Mononuclear cell (primary cell): ENCODE data around the gene PNPLA5. TPM values are rescaled to one million over a fixed set of nuclear protein-coding genes. Genes with fewer than 3 reads are reported as not detected.
"Not testable (repeated sequence)": the region's sequence is repeated elsewhere in the genome, so short reads cannot be mapped to it uniquely, and the experiment has no call there.

Source experiments
- H3K27me3 ChIP-seq: 2 replicates; pipeline ENCODE4 v1.6.0; 2011; ENCODE audit warnings: low read length, control low read depth; ENCODE audit not compliant: insufficient read depth
- H3K4me1 ChIP-seq: 2 replicates; pipeline ENCODE4 v1.5.1; 2011; ENCODE audit warnings: mild to moderate bottlenecking, low read length, control low read depth; ENCODE audit not compliant: insufficient read depth
- H3K4me3 ChIP-seq: 2 replicates; pipeline ENCODE4 v1.5.1; 2011; ENCODE audit warnings: mild to moderate bottlenecking, low read length, moderate library complexity
- H3K9me3 ChIP-seq: 2 replicates; pipeline ENCODE4 v1.5.1; 2011; ENCODE audit warnings: low read depth, mild to moderate bottlenecking, control low read depth, low read length
- total RNA-seq: library from RNA; depleted of rRNA; stranded (reverse); fragments of >200 nt; gene quantifications from one replicate; pipeline ENCODE4 v1.2.3, GENCODE V29; 2012

PNPLA5 gene
- total RNA-seq, 1 donor = not detected

DNA sequence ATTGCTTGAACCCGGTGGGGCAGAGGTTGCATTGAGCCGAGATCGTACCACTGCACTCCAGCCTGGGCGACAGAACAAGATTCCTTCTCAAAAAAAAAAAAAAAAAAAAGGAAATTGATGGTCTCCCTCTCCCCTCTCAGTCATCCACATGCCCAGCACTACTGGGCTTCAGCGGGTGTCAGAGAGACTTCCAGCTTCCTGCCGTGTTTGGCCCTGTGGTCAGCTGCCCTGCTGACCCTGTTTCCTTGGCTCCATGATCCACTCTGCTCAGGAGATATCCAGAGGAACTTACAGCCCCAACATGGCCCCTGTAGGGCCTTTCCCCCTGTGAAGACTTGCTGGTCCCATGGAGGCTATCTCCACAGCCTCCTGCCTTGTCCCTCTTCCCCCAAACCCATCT, 25.7 kb upstream of the PNPLA5 start:
- H3K27me3 ChIP-seq = no peaks in the 10 kb centered on the region
- H3K4me3 ChIP-seq = no peak overlapping the region
- H3K9me3 ChIP-seq = no peaks in the 10 kb centered on the region
- H3K4me1 ChIP-seq = no peaks in the 10 kb centered on the region

DNA sequence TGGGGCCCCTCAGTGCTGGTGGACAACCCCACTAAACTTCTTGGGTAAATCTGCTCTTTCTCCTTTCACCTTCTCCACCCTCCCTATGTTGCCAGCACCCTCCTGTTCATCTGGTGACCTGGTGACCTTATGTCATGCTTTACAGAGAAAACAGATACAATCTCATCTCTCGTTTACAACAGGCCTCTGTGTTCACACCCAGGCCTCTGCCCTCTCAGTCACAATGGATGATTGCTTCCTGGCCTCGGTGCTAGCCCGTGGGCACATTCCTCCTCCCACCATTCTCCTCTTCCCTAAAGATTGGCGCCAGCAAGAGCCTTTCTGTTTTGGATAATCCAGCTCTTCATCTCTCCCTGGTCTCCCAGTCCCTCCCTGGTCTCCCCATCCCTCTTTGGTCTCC, 19.5 kb upstream of the PNPLA5 start:
- no peaks in the 10 kb centered on the region for H3K4me1 ChIP-seq
- H3K27me3 ChIP-seq = no peaks in the 10 kb centered on the region
- no peaks in the 10 kb centered on the region for H3K9me3 ChIP-seq
- H3K4me3 ChIP-seq = no peak overlapping the region

DNA sequence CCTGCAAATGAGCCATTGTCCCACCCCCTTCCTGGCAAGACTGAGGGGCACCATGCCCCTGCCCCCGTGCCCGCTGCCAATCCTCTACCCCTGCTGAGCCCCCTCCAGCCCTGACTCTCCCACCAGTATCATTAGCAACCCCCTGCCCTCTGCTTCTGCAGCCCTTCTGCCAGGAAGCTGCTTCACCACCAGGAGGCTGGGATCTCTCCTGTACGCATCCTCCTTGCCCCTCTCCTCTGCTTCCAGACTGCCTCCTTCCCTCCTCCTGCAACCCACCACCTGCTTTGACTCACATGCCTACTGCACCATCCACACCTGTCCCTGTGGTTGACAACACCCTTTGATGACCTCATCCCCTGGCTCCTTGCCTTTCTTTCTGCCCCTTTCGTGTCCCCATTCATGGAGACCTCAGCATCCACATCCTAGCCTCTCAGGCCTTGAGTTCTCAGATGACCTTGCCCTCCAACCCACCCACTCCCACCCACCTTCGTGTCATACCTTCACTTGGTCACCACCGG, 18.4 kb upstream of the PNPLA5 start:
- Histone ChIP-seq H3K4me3 (no peak overlapping the region), H3K4me1 (no peaks in the 10 kb centered on the region), H3K9me3 (no peaks in the 10 kb centered on the region), H3K27me3 (no peaks in the 10 kb centered on the region)

DNA sequence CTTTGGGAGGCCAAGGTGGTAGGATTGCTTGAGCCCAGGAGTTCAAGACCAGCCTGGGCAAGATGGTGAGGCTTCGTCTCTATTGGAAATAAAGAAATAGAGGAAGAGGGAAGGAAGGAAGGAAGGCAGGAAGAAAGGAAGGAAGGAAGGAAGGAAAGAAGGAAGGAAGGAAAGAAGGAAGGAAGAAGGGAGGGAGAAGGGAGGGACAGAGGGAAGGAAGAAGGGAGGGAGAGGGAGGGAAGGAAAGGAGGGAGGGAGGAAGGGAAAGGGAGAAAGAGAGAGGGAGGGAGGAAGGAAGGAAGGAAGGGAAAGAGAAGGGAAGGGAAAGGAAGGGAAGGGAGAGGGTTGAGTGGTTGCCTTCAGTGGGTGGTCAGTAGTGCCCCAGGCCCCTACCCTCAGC, 17.9 kb upstream of the PNPLA5 start:
- no peaks in the 10 kb centered on the region for H3K9me3 ChIP-seq
- no peak overlapping the region for H3K4me3 ChIP-seq
- H3K4me1 ChIP-seq = no peaks in the 10 kb centered on the region
- H3K27me3 ChIP-seq = no peaks in the 10 kb centered on the region

DNA sequence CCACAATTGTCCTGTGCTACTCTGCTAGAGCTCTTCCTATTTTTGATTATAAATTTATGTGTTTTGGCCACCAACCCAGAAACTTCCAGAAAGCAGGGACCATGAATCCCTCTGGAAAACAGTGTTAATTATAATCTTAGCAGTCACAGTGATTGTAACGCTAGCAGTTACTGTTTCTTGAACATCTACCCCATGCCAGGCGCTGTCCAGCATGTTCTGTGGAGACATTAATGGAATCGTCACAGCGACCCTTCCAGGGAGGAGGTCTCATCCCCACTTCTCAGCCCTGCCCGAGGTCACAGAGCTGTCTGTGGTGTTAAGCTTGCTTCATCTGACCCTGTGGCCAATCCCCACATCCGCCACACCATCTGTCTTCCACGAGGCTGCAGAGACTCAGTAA, 13.9 kb upstream of the PNPLA5 start:
- H3K9me3 ChIP-seq = no peaks in the 10 kb centered on the region
- no peak overlapping the region for H3K4me3 ChIP-seq
- H3K4me1 ChIP-seq = no peaks in the 10 kb centered on the region
- no peaks in the 10 kb centered on the region for H3K27me3 ChIP-seq

DNA sequence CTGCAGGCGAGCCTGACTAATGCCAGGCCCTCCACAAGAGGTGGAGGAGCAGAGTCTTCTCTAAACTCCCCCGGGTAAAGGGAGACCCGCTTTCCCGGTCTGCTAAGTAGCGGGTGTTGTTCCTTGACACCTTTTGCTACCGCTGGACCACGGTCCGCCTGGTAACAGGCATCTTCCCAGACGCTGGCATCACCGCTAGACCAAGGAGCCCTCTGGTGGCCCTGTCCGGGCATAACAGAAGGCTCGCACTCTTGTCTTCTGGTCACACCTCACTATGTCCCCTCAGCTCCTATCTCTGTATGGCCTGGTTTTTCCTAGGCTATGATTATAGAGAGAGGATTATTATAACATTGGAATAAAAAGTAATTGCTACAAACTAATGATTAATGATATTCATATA, 12.6 kb upstream of the PNPLA5 start:
- not testable (repeated sequence) for H3K27me3 ChIP-seq, H3K4me3 ChIP-seq, H3K4me1 ChIP-seq, H3K9me3 ChIP-seq

DNA sequence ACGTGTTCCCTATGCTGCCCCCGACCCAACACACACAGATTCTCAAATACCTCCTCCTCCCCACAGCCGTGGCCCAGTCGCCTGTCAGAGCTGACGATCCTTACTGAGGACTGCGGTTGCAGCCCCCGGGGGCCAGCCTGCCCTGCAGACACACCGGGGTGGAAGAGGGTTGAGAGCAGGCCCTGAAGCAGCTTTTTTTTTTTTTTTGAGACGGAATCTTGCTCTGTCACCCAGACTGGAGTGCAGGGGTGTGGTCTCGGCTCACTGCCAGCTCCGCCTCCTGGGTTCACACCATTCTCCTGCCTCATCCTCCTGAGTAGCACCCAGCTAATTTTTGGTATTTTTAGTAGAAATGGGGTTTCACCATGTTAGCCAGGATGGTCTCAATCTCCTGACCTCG, 11.2 kb upstream of the PNPLA5 start:
- not testable (repeated sequence) for H3K27me3 ChIP-seq, H3K4me1 ChIP-seq, H3K9me3 ChIP-seq, H3K4me3 ChIP-seq

DNA sequence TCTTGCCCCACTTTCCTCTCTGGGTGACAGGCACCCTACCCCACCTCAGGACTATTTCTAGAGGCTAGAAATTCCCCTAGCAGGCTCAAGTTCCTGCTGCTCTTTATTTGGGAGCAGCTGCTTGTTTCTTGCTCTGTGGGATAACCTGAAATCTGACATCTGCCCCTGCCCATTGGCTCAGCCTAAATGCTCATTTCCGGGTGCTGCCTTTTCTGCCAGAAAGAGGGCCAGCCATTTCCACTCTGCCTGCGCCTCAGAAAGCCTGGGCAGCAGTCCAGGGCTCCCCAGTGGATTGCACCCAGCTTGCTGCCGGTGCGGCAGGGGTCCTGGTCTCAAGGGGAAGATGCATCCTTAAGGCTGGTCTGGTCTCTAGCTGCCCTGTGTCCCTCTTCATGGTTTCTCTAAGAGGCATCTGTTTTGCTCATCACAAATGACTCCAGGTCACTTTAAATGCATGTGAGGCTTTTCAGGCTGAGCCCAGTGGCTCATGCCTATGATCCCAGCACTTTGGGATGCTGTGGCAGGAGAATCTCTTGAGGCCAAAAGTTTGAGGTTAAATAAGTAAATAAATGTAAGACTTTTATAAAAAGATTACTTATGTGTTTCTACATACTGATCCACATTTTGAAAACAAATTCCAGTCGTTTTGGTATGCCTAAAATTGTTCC, 10.3 kb upstream of the PNPLA5 start:
- no peaks in the 10 kb centered on the region for H3K9me3 ChIP-seq
- no peaks in the 10 kb centered on the region for H3K27me3 ChIP-seq

DNA sequence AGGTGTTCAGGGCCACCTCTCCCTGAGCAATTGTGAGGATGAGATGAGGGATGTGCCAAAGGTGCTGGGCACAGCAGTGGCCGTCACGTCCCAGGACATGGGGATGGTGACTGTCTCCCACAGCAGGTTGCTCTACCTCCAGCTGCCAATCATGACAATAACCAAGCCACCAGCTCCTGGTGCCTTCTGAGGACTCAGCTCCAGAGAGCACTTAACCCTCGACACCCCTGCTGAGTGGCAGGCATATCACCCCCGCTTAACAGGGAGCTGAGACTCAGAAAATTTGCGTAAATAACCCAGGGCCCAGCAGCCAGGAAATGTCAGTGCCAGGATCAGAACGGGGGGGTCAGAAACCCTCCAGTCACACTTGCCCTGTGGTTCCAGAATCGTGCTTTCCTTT, 8.4 kb upstream of the PNPLA5 start:
- H3K9me3 ChIP-seq = no peaks in the 10 kb centered on the region
- no peaks in the 10 kb centered on the region for H3K27me3 ChIP-seq
- no peak overlapping the region for H3K4me3 ChIP-seq
- no peaks in the 10 kb centered on the region for H3K4me1 ChIP-seq

More for the DNA sequence above, 10.3 kb upstream of the PNPLA5 start:
- no peak overlapping the region for H3K4me3 ChIP-seq
- no peaks in the 10 kb centered on the region for H3K4me1 ChIP-seq

DNA sequence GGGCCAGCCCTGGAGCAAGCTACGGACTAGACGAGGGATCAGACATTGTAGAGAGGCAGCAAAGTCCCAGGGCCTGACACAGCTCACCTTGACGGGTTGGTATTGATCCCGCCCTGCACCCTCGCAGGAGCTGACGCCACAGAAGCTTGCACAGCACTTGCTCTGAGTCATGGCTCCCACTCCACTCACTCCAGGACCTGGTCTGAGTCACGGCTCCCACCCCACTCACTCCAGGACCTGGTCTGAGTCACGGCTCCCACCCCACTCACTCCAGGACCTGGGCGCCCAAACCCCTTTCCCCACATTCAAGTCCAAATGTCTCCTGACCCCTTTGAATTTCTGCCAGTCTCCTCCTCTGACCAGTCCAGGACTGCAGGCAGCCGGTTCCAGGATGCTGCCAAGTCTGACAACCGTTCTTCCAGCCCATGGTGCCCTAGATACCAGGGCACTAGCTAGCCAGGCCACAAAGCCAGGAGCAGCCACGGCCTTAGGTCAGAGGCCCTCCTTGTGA, 6.0 kb upstream of the PNPLA5 start:
- Histone ChIP-seq H3K9me3 (no peaks in the 10 kb centered on the region), H3K4me1 (no peaks in the 10 kb centered on the region), H3K4me3 (no peak overlapping the region), H3K27me3 (no peaks in the 10 kb centered on the region)

DNA sequence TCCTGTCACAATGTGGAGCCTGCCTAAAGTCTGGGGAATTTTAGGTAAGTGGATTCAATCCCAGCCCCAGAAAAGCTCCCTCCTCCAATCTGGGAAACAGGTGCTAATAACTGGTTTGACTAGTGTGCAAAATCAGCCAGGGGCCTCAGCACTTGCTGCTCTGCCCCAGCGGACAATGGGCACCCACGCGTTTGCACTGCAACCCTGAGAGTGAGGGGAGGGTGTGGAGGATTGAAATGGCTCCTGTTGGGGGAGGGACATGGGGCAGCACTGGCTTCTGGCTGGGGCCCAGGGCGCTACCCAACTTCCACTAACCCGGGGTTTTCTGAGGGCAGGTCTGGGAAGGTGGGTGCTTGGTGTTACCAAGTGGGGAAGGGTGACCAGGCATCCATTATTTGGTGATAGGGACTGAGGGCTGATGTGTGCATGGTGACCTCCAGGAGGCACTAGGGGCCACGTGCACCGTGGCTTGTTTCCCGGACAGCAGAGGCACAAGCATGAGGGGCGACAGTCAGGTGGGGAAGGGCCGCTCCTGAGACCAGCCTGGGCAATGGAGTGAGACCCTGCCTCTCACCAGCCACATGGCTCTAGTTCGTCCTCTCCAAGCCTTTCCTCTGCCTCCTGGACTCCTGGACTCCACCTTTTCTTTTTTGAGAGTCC, 4.3 kb upstream of the PNPLA5 start:
- H3K4me1 ChIP-seq = no peaks in the 10 kb centered on the region
- no peaks in the 10 kb centered on the region for H3K9me3 ChIP-seq

DNA sequence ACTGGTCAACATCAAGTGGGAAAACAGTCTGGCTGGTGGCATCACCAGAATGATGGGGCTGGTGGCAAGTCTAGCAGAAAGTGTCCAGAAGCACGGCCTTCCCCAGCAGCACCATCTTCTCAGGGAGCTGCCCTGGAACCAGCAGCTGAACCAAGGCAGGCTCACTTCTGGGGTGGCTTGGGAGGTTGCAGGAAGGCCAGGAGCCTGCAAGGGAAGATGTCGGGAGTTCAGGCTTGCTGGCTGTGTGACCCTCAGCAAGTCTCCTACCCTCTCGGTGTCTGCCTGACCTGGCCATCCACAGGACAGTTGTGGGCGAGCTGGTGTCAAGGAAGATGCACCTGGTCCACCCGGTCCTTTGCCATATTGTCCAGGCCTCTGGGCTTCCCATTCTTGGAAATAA, 2.3 kb upstream of the PNPLA5 start:
- no peaks in the 10 kb centered on the region for H3K4me1 ChIP-seq
- no peak overlapping the region for H3K4me3 ChIP-seq
- no peaks in the 10 kb centered on the region for H3K9me3 ChIP-seq
- peaks cover 19% of the 10 kb centered on the region for H3K27me3 ChIP-seq

More for the DNA sequence above, 4.3 kb upstream of the PNPLA5 start:
- H3K27me3 ChIP-seq = peaks cover 14% of the 10 kb centered on the region
- H3K4me3 ChIP-seq = no peak overlapping the region

DNA sequence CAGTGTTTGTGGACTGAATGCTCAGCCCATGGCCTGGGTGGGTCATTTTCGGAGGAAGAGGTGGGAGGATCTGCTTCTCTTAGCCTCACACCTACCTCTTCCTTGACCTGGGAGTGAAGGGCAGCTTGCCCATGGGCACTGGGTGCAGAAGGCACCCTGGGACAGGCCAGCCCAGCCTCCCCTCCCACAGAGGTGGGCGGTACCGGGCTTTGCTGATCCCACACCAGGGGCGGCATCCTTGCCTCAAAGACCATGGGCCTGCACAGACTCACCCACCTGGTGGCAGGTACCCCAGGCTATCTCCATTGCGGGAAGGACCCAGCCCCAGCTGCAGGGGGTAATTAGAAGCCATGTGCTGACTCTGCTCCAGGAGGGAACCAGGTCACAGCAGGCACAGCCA, 1.5 kb upstream of the PNPLA5 start:
- Histone ChIP-seq H3K4me1 (no peaks in the 10 kb centered on the region), H3K9me3 (no peaks in the 10 kb centered on the region), H3K27me3 (peaks cover 19% of the 10 kb centered on the region), H3K4me3 (no peak overlapping the region)

DNA sequence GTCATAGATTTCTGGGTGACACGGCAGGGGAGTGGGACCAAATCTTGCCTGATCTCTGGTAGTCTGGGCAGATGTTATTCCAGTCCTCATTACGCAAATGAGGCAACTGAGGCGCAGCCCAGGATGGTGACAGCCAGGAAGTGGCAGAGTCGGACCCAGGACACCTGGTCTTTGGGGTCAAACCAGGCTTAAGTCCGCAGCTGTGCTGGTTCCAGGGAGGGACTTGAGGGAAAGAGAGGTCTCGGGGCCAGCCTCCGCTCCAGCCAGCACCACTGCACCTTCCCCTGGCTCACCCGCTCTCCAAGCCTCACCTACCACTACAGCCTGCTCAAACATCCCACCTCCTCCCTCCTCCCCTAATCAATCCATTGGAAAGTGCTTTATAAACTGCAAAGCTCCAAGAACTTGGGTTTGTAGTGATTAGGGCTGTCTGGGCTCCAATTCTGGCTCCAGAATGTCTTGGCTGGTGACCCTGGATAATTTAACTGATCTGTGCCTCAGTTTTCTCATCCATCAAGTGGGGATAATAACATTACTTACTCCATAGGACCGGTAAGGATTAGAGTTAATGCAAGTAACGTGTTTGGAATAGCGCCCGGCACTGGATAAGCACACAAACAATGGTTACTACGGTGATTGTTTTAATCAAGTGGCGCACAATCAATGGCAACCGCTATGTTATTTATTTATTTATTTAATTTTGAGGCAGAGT, 526 bp upstream of the PNPLA5 start:
- no peak overlapping the region for H3K4me3 ChIP-seq
- H3K9me3 ChIP-seq = no peaks in the 10 kb centered on the region
- H3K27me3 ChIP-seq = peaks cover 19% of the 10 kb centered on the region
- H3K4me1 ChIP-seq = no peaks in the 10 kb centered on the region

DNA sequence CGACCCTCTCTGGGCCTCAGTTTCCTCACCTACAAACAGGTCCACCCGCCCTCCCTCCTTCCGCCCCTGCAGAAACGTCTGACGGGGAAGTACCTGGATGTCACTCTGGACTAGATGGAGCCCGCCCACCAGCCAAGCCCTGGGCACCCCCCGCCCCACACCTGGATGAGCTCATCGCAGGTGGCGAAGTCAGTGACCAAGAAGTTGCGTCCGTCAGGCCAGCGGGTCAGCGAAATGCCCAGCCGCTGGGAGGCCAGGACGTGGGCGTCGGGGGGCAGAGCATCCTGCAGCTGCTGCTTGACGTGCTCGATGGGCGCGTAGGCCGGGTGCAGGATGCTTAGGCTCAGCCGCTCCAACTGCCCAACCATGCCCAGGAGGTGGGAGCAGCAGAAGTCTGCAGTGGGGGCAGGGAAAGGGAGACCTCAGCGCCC, 897 bp downstream of the PNPLA5 start:
- Histone ChIP-seq H3K4me1 (no peaks in the 10 kb centered on the region), H3K9me3 (no peaks in the 10 kb centered on the region), H3K27me3 (peaks cover 19% of the 10 kb centered on the region), H3K4me3 (no peak overlapping the region)
